B cell (primary cell): ENCODE data around the gene PDZRN4. TPM values are rescaled to one million over a fixed set of nuclear protein-coding genes. Genes with fewer than 3 reads are reported as not detected.

Experiments used
- ATAC-seq: fragments of 200-7000 bp; cut with Tn5 transposase; one replicate; pipeline ENCODE4 v1.10.0; 2021; ENCODE audit warnings: low read depth, mild to moderate bottlenecking, moderate number of reproducible peaks, moderate library complexity
- CTCF ChIA-PET: fragments of 350-600 bp; sonication (Branson Sonifier 250); formaldehyde crosslinking; loops from one replicate; lab custom pipeline; 2021; ENCODE audit warnings: antibody characterized with exemption, inconsistent platforms; lab: Charles Lee
- POLR2A ChIA-PET: fragments of 350-600 bp; sonication (Branson Sonifier 250); formaldehyde crosslinking; loops from one replicate; lab custom pipeline; 2021; ENCODE audit warnings: antibody characterized with exemption; lab: Charles Lee
- DNase-seq: peaks from one replicate; pipeline ENCODE4 v3.0.0; 2013
- H2AFZ ChIP-seq: 2 replicates; pipeline ENCODE4 v1.6.1; 2012; ENCODE audit warnings: mild to moderate bottlenecking, low read depth, low read length; ENCODE audit not compliant: insufficient read depth, poor library complexity, severe bottlenecking
- H3K27ac ChIP-seq, 2 donors: 1 replicate in 1 of 2; 2 replicates in 1 of 2; pipeline ENCODE4 v1.5.1; 2012 to 2013; ENCODE audit warnings: low read length in 2 of 2, mild to moderate bottlenecking in 2 of 2, moderate library complexity in 1 of 2
- H3K27me3 ChIP-seq, 4 experiments: fragments of 200-600 bp in 1 of 4; sonication (generic) in 1 of 4; replicated peaks in 1 of 4; 1 replicate in 2 of 4; 2 replicates in 2 of 4; pipeline versions ENCODE4 v1.6.1 to v1.7.0; 2013 to 2016; ENCODE audit warnings: low read length in 3 of 4, mild to moderate bottlenecking in 2 of 4, mixed read lengths in 1 of 4, moderate library complexity in 1 of 4; ENCODE audit not compliant: insufficient read depth in 4 of 4, control insufficient read depth in 3 of 4; ENCODE audit errors: control extremely low read depth in 1 of 4
- H3K36me3 ChIP-seq, 2 experiments: replicated peaks in 1 of 2; 1 replicate in 1 of 2; 2 replicates in 1 of 2; pipeline versions ENCODE4 v1.6.1 to v1.7.1; 2013; ENCODE audit warnings: low read length in 1 of 2; ENCODE audit not compliant: insufficient read depth in 2 of 2, control insufficient read depth in 1 of 2; ENCODE audit errors: control extremely low read depth in 1 of 2, extremely low read depth in 1 of 2
- H3K4me1 ChIP-seq, 2 donors: fragments of 200-600 bp in 1 of 2; sonication (generic) in 1 of 2; 1 replicate in 1 of 2; 2 replicates in 1 of 2; pipeline versions ENCODE4 v1.5.1 to v1.6.1; 2013 to 2017; ENCODE audit warnings: low read length in 2 of 2; ENCODE audit not compliant: control insufficient read depth in 2 of 2, insufficient read depth in 2 of 2
- H3K4me2 ChIP-seq: replicated peaks from 2 replicates; pipeline ENCODE3; 2012; ENCODE audit warnings: mild to moderate bottlenecking, low read depth, low read length; ENCODE audit not compliant: poor library complexity, severe bottlenecking
- H3K4me3 ChIP-seq, 5 experiments: fragments of 200-600 bp in 1 of 5; sonication (generic) in 1 of 5; 1 replicate in 3 of 5; 2 replicates in 2 of 5; pipeline versions ENCODE4 v1.5.1 to v1.7.0; 2011 to 2016; ENCODE audit warnings: low read length in 4 of 5, mild to moderate bottlenecking in 4 of 5, low read depth in 2 of 5, control low read depth in 1 of 5, moderate library complexity in 1 of 5; ENCODE audit not compliant: insufficient read depth in 1 of 5; ENCODE audit errors: control extremely low read depth in 1 of 5, extremely low read depth in 1 of 5
- H3K79me2 ChIP-seq: fragments of 200-600 bp; sonication (generic); one replicate; pipeline ENCODE4 v1.6.0; 2016; ENCODE audit warnings: low read length; ENCODE audit not compliant: control insufficient read depth, insufficient read depth
- H3K9ac ChIP-seq: fragments of 200-600 bp; sonication (generic); 2 replicates; pipeline ENCODE4 v1.6.1; 2017; ENCODE audit warnings: mild to moderate bottlenecking, low read length, moderate library complexity
- H3K9me3 ChIP-seq, 3 donors: one replicate each; pipeline versions ENCODE4 v1.6.1 to v1.7.1; 2013; ENCODE audit warnings: low read length in 2 of 3; ENCODE audit not compliant: control insufficient read depth in 2 of 3, insufficient read depth in 1 of 3; ENCODE audit errors: control extremely low read depth in 1 of 3
- H4K20me1 ChIP-seq: 2 replicates; pipeline ENCODE4 v1.6.0; 2012; ENCODE audit warnings: mild to moderate bottlenecking, low read length; ENCODE audit not compliant: insufficient read depth, control insufficient read depth, poor library complexity, severe bottlenecking
- H3K27ac Mint-ChIP-seq: one replicate; pipeline ENCODE4 v1.8.0; 2021; ENCODE audit warnings: mixed read lengths
- H3K27me3 Mint-ChIP-seq: one replicate; pipeline ENCODE4 v1.8.0; 2021; ENCODE audit warnings: mixed read lengths
- H3K4me1 Mint-ChIP-seq: one replicate; pipeline ENCODE4 v1.8.0; 2021; ENCODE audit warnings: mixed read lengths
- H3K4me3 Mint-ChIP-seq: one replicate; pipeline ENCODE4 v1.8.0; 2021; ENCODE audit warnings: mixed read lengths
- H3K9me3 Mint-ChIP-seq: one replicate; pipeline ENCODE4 v1.8.0; 2022; ENCODE audit warnings: mixed read lengths; ENCODE audit not compliant: insufficient read depth
- CTCF ChIP-seq: fragments of 200-600 bp; IDR thresholded peaks from one replicate; pipeline ENCODE4 v1.8.0; 2022; ENCODE audit warnings: antibody characterized with exemption, mild to moderate bottlenecking
- EZH2 ChIP-seq: IDR thresholded peaks from 2 replicates; pipeline ENCODE4 v1.6.1; 2012; ENCODE audit warnings: borderline replicate concordance, low read depth, mild to moderate bottlenecking, moderate library complexity, low read length; ENCODE audit not compliant: insufficient read depth, poor library complexity, severe bottlenecking
- WGBS: methylation state at CpG from one replicate; pipeline ENCODE4 v1.1.5; 2013; ENCODE audit warnings: missing lambda C conversion rate; ENCODE audit not compliant: insufficient coverage; 5-methylcytosine and 5-hydroxymethylcytosine counted together
- intact Hi-C: fragments of 100-400 bp; cut with micrococcal nuclease; formaldehyde crosslinking; loops from one replicate; pipeline ENCODE4 v1.10.0; 2022
- polyA plus RNA-seq: library from polyadenylated mRNA; depleted of rRNA; stranded (reverse); fragments of >200 nt; gene quantifications from 2 replicates; pipeline ENCODE4 v1.2.3, GENCODE V29; 2012
- total RNA-seq, 2 donors: library from RNA; stranded (reverse); fragments of 120-200 nt in 1 of 2; gene quantifications; 1 replicate in 1 of 2; 2 replicates in 1 of 2; pipeline versions ENCODE4 v1.2.3 to v1.2.4, GENCODE V29; 2013 to 2022

Gene PDZRN4
- total and polyA plus RNA-seq, 2 donors (not counting 1 experiment from before 2014, with no cell fraction given): not detected

- Mint-ChIP-seq H3K27me3 (no peaks in the 10 kb centered on the region), H3K9me3 (no peaks in the 10 kb centered on the region), H3K27ac (no peak overlapping the region), H3K4me3 (no peak overlapping the region), H3K4me1 (no peaks in the 10 kb centered on the region)
- Histone ChIP-seq H3K4me1 (no peaks in the 10 kb centered on the region), H3K79me2 (no peaks in the 10 kb centered on the region), H3K27ac (no peak overlapping the region), H4K20me1 (no peaks in the 10 kb centered on the region), H3K4me2 (no peak overlapping the region), H3K9ac (no peak overlapping the region), H3K9me3 (peaks cover 0 to 1% (median 0%) of the 10 kb centered on the region in 3 donors), H3K36me3 (no peaks in the 10 kb centered on the region), H3K4me3 (no peak overlapping the region), H3K27me3 (peaks cover 0 to 2% (median 0%) of the 10 kb centered on the region in 4 experiments), H2AFZ (no peak overlapping the region)
- 100% methylated on average over 1 of the region's 4 CpGs for WGBS
- no peak for DNase-seq
- no peak for ATAC-seq
- POLR2A ChIA-PET: no interaction called here
- CTCF ChIA-PET: no interaction called here
- no peak for TF ChIP-seq EZH2
- TF ChIP-seq CTCF: no peak
- intact Hi-C loops: no loop called here
Measured at GRCh38 chr12:41419131-41419893, 231.2 kb downstream of the PDZRN4 start.

GRCh38 chr12:41424651-41425050, 236.5 kb downstream of the PDZRN4 start:
- Histone ChIP-seq H4K20me1 (no peaks in the 10 kb centered on the region), H3K36me3 (no peaks in the 10 kb centered on the region), H3K79me2 (no peaks in the 10 kb centered on the region), H3K4me3 (no peak overlapping the region), H3K9me3 (no peaks in the 10 kb centered on the region), H3K27ac (no peak overlapping the region), H3K9ac (no peak overlapping the region), H3K4me1 (no peaks in the 10 kb centered on the region), H3K27me3 (peaks cover 0 to 2% (median 0%) of the 10 kb centered on the region in 4 experiments), H3K4me2 (no peak overlapping the region), H2AFZ (no peak overlapping the region)
- no peak for DNase-seq
- WGBS: no CpG with 5 or more reads among the region's 1 CpG
- CTCF ChIA-PET: no interaction called here
- Mint-ChIP-seq H3K27me3 (no peaks in the 10 kb centered on the region), H3K27ac (no peak overlapping the region), H3K4me1 (no peaks in the 10 kb centered on the region), H3K9me3 (no peaks in the 10 kb centered on the region), H3K4me3 (no peak overlapping the region)
- POLR2A ChIA-PET: no interaction called here
- intact Hi-C loops: no loop called here
- no peak for ATAC-seq
- no peak for TF ChIP-seq CTCF
- no peak for TF ChIP-seq EZH2
